Mesenchymal stem cell (in vitro differentiated cells and primary cell): Measurements from ENCODE around the gene BNIP3.
"Not testable (repeated sequence)": the region's sequence is repeated elsewhere in the genome, so short reads cannot be mapped to it uniquely, and the experiment has no call there.

Source experiments
- DNase-seq: peaks from one replicate; pipeline ENCODE4 v3.0.0-alpha.2; 2013
- H2AFZ ChIP-seq: one replicate; pipeline ENCODE4 v1.6.1; 2013; ENCODE audit warnings: low read depth, mild to moderate bottlenecking, control low read depth, inconsistent platforms, low read length, moderate library complexity
- H2AK5ac ChIP-seq: 2 replicates; pipeline ENCODE4 v1.6.1; 2013; ENCODE audit warnings: low read length, moderate library complexity, mild to moderate bottlenecking, inconsistent platforms; ENCODE audit not compliant: severe bottlenecking
- H2BK120ac ChIP-seq: one replicate; pipeline ENCODE4 v1.6.1; 2013; ENCODE audit warnings: low read depth, mild to moderate bottlenecking, inconsistent platforms, low read length, moderate library complexity
- H2BK12ac ChIP-seq, 2 experiments: one replicate each; pipeline ENCODE4 v1.6.1; 2013; ENCODE audit warnings: inconsistent platforms in 2 of 2, low read length in 2 of 2, mild to moderate bottlenecking in 2 of 2, moderate library complexity in 2 of 2, control low read depth in 1 of 2
- H2BK15ac ChIP-seq: one replicate; pipeline ENCODE4 v1.6.1; 2013; ENCODE audit warnings: mild to moderate bottlenecking, low read depth, inconsistent platforms; ENCODE audit not compliant: poor library complexity, severe bottlenecking
- H2BK5ac ChIP-seq: 2 replicates; pipeline ENCODE4 v1.6.1; 2013; ENCODE audit warnings: low read depth, mild to moderate bottlenecking, low read length, control low read depth, inconsistent platforms; ENCODE audit not compliant: poor library complexity, severe bottlenecking
- H3K14ac ChIP-seq, 2 experiments: one replicate each; pipeline ENCODE4 v1.6.1; 2013; ENCODE audit warnings: inconsistent platforms in 2 of 2, low read length in 2 of 2, control low read depth in 1 of 2, mild to moderate bottlenecking in 1 of 2, moderate library complexity in 1 of 2
- H3K18ac ChIP-seq, 2 experiments: one replicate each; pipeline ENCODE4 v1.6.1; 2013; ENCODE audit warnings: inconsistent platforms in 2 of 2, low read length in 2 of 2, control low read depth in 1 of 2, low read depth in 1 of 2, mild to moderate bottlenecking in 1 of 2
- H3K23ac ChIP-seq, 2 experiments: one replicate each; pipeline ENCODE4 v1.6.1; 2013; ENCODE audit warnings: inconsistent platforms in 2 of 2, low read length in 2 of 2, mild to moderate bottlenecking in 2 of 2, moderate library complexity in 2 of 2, control low read depth in 1 of 2
- H3K27ac ChIP-seq: 2 replicates; pipeline ENCODE4 v1.5.1; 2013; ENCODE audit warnings: mild to moderate bottlenecking, moderate library complexity, low read length, control low read depth, inconsistent platforms; ENCODE audit not compliant: poor library complexity, severe bottlenecking
- H3K27me3 ChIP-seq, 2 experiments: 2 replicates each; pipeline versions ENCODE4 v1.6.1 to v1.7.0; 2013; ENCODE audit warnings: low read length in 2 of 2, mild to moderate bottlenecking in 2 of 2, moderate library complexity in 2 of 2, control low read depth in 1 of 2, inconsistent platforms in 1 of 2; ENCODE audit not compliant: control insufficient read depth in 1 of 2, insufficient read depth in 1 of 2
- H3K36me3 ChIP-seq, 2 experiments: 2 replicates each; pipeline versions ENCODE4 v1.6.1 to v1.7.0; 2013; ENCODE audit warnings: low read length in 2 of 2, control low read depth in 1 of 2, inconsistent platforms in 1 of 2, low read depth in 1 of 2, mild to moderate bottlenecking in 1 of 2; ENCODE audit not compliant: insufficient read depth in 2 of 2, control insufficient read depth in 1 of 2
- H3K4ac ChIP-seq, 2 experiments: one replicate each; pipeline ENCODE4 v1.6.1; 2013; ENCODE audit warnings: inconsistent platforms in 2 of 2, low read length in 2 of 2, mild to moderate bottlenecking in 2 of 2, moderate library complexity in 2 of 2, control low read depth in 1 of 2, low read depth in 1 of 2
- H3K4me1 ChIP-seq: 2 replicates; pipeline ENCODE4 v1.6.1; 2013; ENCODE audit warnings: low read depth, low read length, control low read depth; ENCODE audit not compliant: control insufficient read depth, insufficient read depth
- H3K4me2 ChIP-seq: 2 replicates; pipeline ENCODE4 v1.6.1; 2013; ENCODE audit warnings: low read length, mild to moderate bottlenecking, inconsistent platforms; ENCODE audit not compliant: poor library complexity, severe bottlenecking
- H3K4me3 ChIP-seq, 2 experiments: 2 replicates each; pipeline versions ENCODE4 v1.5.1 to v1.7.0; 2013; ENCODE audit warnings: low read length in 2 of 2, mild to moderate bottlenecking in 2 of 2, control low read depth in 1 of 2, low read depth in 1 of 2; ENCODE audit not compliant: insufficient read depth in 1 of 2
- H3K79me1 ChIP-seq: replicated peaks from 2 replicates; pipeline ENCODE4 v1.6.1; 2013; ENCODE audit warnings: mild to moderate bottlenecking, control low read depth, low read length, inconsistent platforms; ENCODE audit not compliant: poor library complexity, severe bottlenecking
- H3K9ac ChIP-seq: 2 replicates; pipeline ENCODE4 v1.7.0; 2013; ENCODE audit warnings: mild to moderate bottlenecking, low read length, moderate library complexity
- H3K9me3 ChIP-seq: 2 replicates; pipeline ENCODE4 v1.7.0; 2013; ENCODE audit warnings: mild to moderate bottlenecking, low read length; ENCODE audit not compliant: control insufficient read depth
- H4K8ac ChIP-seq: one replicate; pipeline ENCODE4 v1.6.1; 2013; ENCODE audit warnings: inconsistent platforms, mild to moderate bottlenecking, low read length, moderate library complexity
- H4K91ac ChIP-seq: one replicate; pipeline ENCODE4 v1.6.1; 2013; ENCODE audit warnings: mild to moderate bottlenecking, low read length, inconsistent platforms
- WGBS: methylation state at CpG from one replicate; pipeline ENCODE4 v1.1.7; 2013; ENCODE audit warnings: mixed read lengths; 5-methylcytosine and 5-hydroxymethylcytosine counted together

BNIP3 gene

DNA sequence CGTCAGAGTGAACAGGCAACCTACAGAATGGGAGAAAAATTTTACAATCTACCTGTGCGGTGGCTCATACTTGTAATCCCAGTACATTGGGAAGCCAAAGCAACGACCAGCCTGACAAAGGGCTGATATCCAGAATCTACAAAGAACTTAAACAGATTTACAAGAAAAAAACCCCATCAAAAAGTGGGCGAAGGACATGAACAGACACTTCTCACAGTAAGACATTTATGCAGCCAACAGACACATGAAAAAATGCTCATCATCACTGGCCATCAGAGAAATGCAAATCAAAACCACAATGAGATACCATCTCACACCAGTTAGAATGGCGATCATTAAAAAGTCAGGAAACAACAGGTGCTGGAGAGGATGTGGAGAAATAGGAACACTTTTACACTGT is 5.6 kb upstream of the BNIP3 start:
- H2BK120ac ChIP-seq, H2AK5ac ChIP-seq, H3K79me1 ChIP-seq, H4K8ac ChIP-seq, H3K18ac ChIP-seq, H2AFZ ChIP-seq, H3K4me3 ChIP-seq, H3K36me3 ChIP-seq, H3K4ac ChIP-seq, DNase-seq, H3K9ac ChIP-seq, H3K14ac ChIP-seq, H4K91ac ChIP-seq, H2BK15ac ChIP-seq, H3K23ac ChIP-seq, H3K27me3 ChIP-seq, H3K4me1 ChIP-seq, H3K9me3 ChIP-seq, H3K27ac ChIP-seq, H2BK5ac ChIP-seq, H3K4me2 ChIP-seq, H2BK12ac ChIP-seq: not testable (repeated sequence)
- 93% methylated on average over 3 of the region's 5 CpGs for WGBS

DNA sequence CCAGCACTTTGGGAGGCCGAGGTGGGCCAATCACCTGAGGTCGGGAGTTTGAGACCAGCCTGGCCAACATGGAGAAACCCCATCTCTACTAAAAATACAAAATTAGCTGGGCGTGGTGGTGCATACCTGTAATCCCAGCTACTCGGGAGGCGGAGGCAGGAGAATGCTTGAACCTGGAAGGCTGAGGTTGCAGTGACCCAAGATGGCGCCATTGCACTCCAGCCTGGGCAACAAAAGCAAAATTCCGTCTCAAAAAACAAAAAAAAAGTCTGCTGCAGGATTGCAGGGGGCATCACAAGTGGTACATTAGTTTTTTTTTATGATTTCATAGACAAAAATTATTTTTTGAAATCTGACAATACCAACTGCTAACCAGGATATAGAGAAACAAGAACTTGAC is 5.1 kb upstream of the BNIP3 start:
- H3K14ac ChIP-seq, H3K27me3 ChIP-seq, H3K36me3 ChIP-seq, H2AFZ ChIP-seq, H2BK15ac ChIP-seq, H2AK5ac ChIP-seq, H3K4ac ChIP-seq, H2BK12ac ChIP-seq, H3K4me2 ChIP-seq, H3K18ac ChIP-seq, H3K27ac ChIP-seq, H4K8ac ChIP-seq, H3K4me3 ChIP-seq, H3K9ac ChIP-seq, DNase-seq, H4K91ac ChIP-seq, H2BK5ac ChIP-seq, H3K9me3 ChIP-seq, H2BK120ac ChIP-seq, H3K79me1 ChIP-seq, H3K23ac ChIP-seq: not testable (repeated sequence)
- peaks cover 11% of the 10 kb centered on the region for H3K4me1 ChIP-seq
- 93% methylated on average over 5 of the region's 7 CpGs for WGBS

DNA sequence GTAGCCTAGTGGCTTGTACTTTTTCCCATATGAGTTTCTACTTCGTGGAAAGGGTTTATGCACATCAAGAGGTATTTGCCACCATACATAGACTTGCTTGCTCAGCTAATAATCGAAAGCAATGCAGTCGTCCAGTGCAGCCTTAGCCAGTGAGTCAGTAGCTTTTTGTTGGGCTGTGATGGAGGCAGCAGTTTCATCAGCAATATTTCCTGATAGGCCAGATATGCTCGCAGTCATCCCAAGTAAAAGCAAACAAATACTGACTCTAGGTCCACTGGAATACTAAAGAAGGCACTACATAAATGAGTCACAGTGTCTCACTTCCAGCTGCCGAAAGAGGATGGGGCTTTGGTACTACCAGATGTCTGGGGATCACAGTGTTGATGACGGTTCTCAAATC is 2.1 kb upstream of the BNIP3 start:
- H3K4me2 ChIP-seq, result no peak overlapping the region
- H3K23ac ChIP-seq, result no peak overlapping the region
- H4K91ac ChIP-seq, result no peak overlapping the region
- WGBS, result 10% methylated on average over 5 of the region's 6 CpGs
- H2AFZ ChIP-seq, result no peak overlapping the region
- H3K36me3 ChIP-seq, result no peaks in the 10 kb centered on the region
- no peak overlapping the region for H4K8ac ChIP-seq
- no peak overlapping the region for H2AK5ac ChIP-seq
- H3K18ac ChIP-seq, result no peak overlapping the region
- H2BK15ac ChIP-seq, result no peak overlapping the region
- no peak overlapping the region for H3K4ac ChIP-seq
- no peak overlapping the region for H2BK12ac ChIP-seq
- DNase-seq, result peak; percentile 98
- H3K14ac ChIP-seq, result no peak overlapping the region
- no peak overlapping the region for H2BK5ac ChIP-seq
- peaks cover 23% of the 10 kb centered on the region for H3K4me1 ChIP-seq
- no peaks in the 10 kb centered on the region for H3K9me3 ChIP-seq
- H3K27me3 ChIP-seq, result no peaks in the 10 kb centered on the region
- H3K4me3 ChIP-seq, result no peak overlapping the region
- H2BK120ac ChIP-seq, result no peak overlapping the region
- peaks cover 7% of the 10 kb centered on the region for H3K79me1 ChIP-seq
- H3K27ac ChIP-seq, result no peak overlapping the region
- H3K9ac ChIP-seq, result no peak overlapping the region

DNA sequence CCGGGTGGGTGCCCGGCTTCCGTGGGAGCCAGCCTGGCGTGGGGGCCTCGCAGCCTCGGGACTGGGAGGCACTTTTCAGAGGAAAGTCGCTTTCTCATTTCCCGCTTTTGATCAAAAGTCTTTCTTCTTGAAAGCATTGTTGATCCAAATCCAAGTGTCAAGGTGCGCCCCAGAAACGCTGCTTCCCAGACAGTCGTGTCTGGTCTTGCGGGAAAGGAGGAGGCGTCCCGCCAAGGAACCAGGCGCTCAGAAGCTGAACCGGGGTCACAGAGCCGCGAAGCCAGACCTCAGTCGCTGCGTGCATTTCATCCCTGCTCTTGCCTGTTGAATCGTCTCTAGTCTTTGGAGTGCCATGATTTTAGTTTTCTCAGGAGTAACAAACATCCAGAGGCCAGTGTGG is 1.1 kb upstream of the BNIP3 start:
- Histone ChIP-seq H3K4me2 (peak overlapping the region; percentile 93), H3K23ac (no peak overlapping the region), H4K8ac (no peak overlapping the region), H2BK12ac (no peak overlapping the region), H3K79me1 (peaks cover 10% of the 10 kb centered on the region), H3K36me3 (no peaks in the 10 kb centered on the region), H2BK5ac (no peak overlapping the region), H3K4me3 (peak overlapping the region in 1 of 2 experiments; percentile 78), H3K27ac (no peak overlapping the region), H2AFZ (no peak overlapping the region), H3K18ac (peak overlapping the region; percentile 17 to 96), H3K9me3 (no peaks in the 10 kb centered on the region), H4K91ac (peak overlapping the region; percentile 92), H2AK5ac (no peak overlapping the region), H3K9ac (peak overlapping the region; percentile 92), H2BK15ac (no peak overlapping the region), H3K4me1 (peaks cover 26% of the 10 kb centered on the region), H3K4ac (peak overlapping the region in 1 of 2 experiments; percentile 89), H3K14ac (no peak overlapping the region), H2BK120ac (peak overlapping the region; percentile 90), H3K27me3 (no peaks in the 10 kb centered on the region)
- WGBS, result 86% methylated on average over 21 of the region's 21 CpGs
- DNase-seq, result no peak
